Gastroesophageal sphincter (tissue), 2 donors: ENCODE data around the gene MYCN.
"Not testable (repeated sequence)": the region's sequence is repeated elsewhere in the genome, so short reads cannot be mapped to it uniquely, and the experiment has no call there.

Source experiments
- EP300 ChIP-seq: sonication (generic); formaldehyde crosslinking; IDR thresholded peaks from one replicate; pipeline ENCODE4 v1.6.1; 2017; ENCODE audit warnings: antibody characterized with exemption, mild to moderate bottlenecking
- POLR2AphosphoS5 ChIP-seq: sonication (generic); formaldehyde crosslinking; IDR thresholded peaks from one replicate; pipeline ENCODE4 v1.6.1; 2017; ENCODE audit warnings: antibody characterized with exemption

GRCh38 chr2:15915546-15915945 is 24.8 kb upstream of the MYCN start:
- not testable (repeated sequence) for TF ChIP-seq POLR2AphosphoS5, EP300
